Naive B cell (primary cell): ENCODE results near the gene RAD9A. TPM values are rescaled to one million over a fixed set of nuclear protein-coding genes. Genes with fewer than 3 reads are reported as not detected.
"Not testable (repeated sequence)": the region's sequence is repeated elsewhere in the genome, so short reads cannot be mapped to it uniquely, and the experiment has no call there.

ENCODE experiments used
- ATAC-seq, 2 donors: fragments of 150-1000 bp; cut with Tn5 transposase; 2 replicates each; pipeline ENCODE4 v1.10.0; 2021; ENCODE audit warnings: low read depth in 2 of 2, mild to moderate bottlenecking in 2 of 2, moderate library complexity in 2 of 2
- DNase-seq: peaks from one replicate; pipeline ENCODE4 v3.0.0; 2022
- H3K27ac Mint-ChIP-seq, 6 donors: one replicate each; pipeline ENCODE4 v1.8.0; 2020 to 2022; ENCODE audit warnings: mild to moderate bottlenecking in 6 of 6, mixed read lengths in 6 of 6, moderate library complexity in 5 of 6, inconsistent platforms in 2 of 6
- H3K27me3 Mint-ChIP-seq, 3 donors: one replicate each; pipeline ENCODE4 v1.8.0; 2021 to 2022; ENCODE audit warnings: mixed read lengths in 3 of 3, mild to moderate bottlenecking in 1 of 3
- H3K36me3 Mint-ChIP-seq, 2 donors: one replicate each; pipeline ENCODE4 v1.8.0; 2020 to 2022; ENCODE audit warnings: mixed read lengths in 2 of 2, inconsistent platforms in 1 of 2, mild to moderate bottlenecking in 1 of 2
- H3K4me1 Mint-ChIP-seq, 3 donors: one replicate each; pipeline ENCODE4 v1.8.0; 2020 to 2022; ENCODE audit warnings: mixed read lengths in 3 of 3, inconsistent platforms in 1 of 3, mild to moderate bottlenecking in 1 of 3, moderate library complexity in 1 of 3
- H3K4me3 Mint-ChIP-seq, 8 donors: one replicate each; pipeline ENCODE4 v1.8.0; 2020 to 2022; ENCODE audit warnings: mild to moderate bottlenecking in 8 of 8, mixed read lengths in 8 of 8, moderate library complexity in 8 of 8, inconsistent platforms in 2 of 8
- H3K9me3 Mint-ChIP-seq, 7 donors: one replicate each; pipeline ENCODE4 v1.8.0; 2020 to 2022; ENCODE audit warnings: mixed read lengths in 7 of 7, mild to moderate bottlenecking in 5 of 7, inconsistent platforms in 2 of 7, moderate library complexity in 1 of 7
- polyA plus RNA-seq, 6 donors: library from polyadenylated mRNA; unstranded; fragments of 300-500 nt; fragmentation: Illumina TruSeq; gene quantifications; one replicate each; pipeline ENCODE4 v1.2.3, GENCODE V29; 2021; ENCODE audit warnings: low read depth in 6 of 6

RAD9A gene
- polyA plus RNA-seq, 6 donors from 2014 or later: 6.7 to 17.5 (median 11.0) TPM

DNA sequence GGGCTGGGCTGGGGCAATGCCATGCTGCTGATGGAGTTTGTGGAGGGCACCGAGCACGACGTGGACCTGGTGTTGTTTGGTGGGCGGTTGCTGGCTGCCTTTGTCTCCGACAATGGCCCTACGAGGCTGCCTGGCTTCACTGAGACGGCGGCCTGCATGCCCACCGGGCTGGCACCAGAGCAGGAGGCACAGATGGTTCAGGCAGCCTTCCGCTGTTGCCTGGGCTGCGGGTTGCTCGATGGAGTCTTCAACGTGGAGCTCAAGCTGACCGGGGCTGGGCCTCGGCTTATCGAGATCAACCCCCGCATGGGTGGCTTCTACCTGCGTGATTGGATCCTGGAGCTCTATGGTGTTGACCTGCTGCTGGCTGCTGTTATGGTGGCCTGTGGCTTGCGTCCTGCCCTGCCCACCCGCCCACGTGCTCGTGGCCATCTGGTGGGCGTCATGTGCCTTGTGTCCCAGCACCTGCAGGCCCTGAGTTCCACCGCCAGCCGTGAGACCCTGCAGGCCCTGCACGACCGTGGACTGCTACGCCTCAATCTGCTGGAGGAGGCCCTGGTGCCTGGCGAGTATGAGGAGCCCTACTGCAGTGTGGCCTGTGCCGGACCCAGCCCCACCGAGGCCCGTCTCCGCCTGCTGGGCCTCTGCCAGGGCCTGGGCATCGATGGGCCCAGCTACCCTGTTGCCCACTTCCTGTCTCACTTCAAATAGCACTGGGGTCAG, 32.3 kb downstream of the RAD9A start:
- H3K36me3 Mint-ChIP-seq: no peaks in the 10 kb centered on the region
- DNase-seq (no peak), ATAC-seq (no peak)
- no peaks in the 10 kb centered on the region for H3K27me3 Mint-ChIP-seq
- H3K27ac Mint-ChIP-seq: no peak overlapping the region
- peak overlapping the region in 1 of 8 donors; percentile 59 for H3K4me3 Mint-ChIP-seq
- no peaks in the 10 kb centered on the region for H3K9me3 Mint-ChIP-seq
- H3K4me1 Mint-ChIP-seq: peaks cover 32 to 41% (median 40%) of the 10 kb centered on the region in 3 donors

DNA sequence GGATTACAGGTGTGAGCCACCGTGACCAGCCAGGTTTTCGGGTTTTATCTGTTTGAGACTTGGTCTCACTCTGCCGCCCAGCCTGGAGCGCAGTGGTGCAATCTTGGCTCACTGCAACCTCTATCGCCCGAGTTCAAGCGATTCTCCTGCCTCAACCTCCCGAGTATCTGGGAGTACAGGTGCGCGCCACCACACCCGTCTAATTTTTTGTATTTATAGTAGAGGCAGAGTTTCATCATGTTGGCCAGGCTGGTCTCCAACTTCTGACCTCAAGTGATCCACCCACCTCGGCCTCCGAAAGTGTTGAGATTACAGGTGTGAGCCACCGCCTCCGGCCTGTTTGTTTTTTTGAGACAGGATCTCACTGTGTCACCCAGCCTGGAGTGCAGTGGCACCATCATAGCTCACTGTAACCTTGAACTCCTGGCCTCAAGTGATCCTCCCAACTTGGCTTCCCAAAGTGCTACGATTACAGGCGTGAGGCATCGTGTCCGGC, 35.6 kb downstream of the RAD9A start:
- H3K36me3 Mint-ChIP-seq, H3K27me3 Mint-ChIP-seq, ATAC-seq, H3K9me3 Mint-ChIP-seq, DNase-seq: not testable (repeated sequence)
- Mint-ChIP-seq H3K4me3 (peak overlapping the region; percentile 86 to 99 (median 98)), H3K27ac (peak overlapping the region in 5 of 6 donors; percentile 21 to 98 (median 96)), H3K4me1 (peaks cover 22 to 47% (median 30%) of the 10 kb centered on the region in 3 donors)

DNA sequence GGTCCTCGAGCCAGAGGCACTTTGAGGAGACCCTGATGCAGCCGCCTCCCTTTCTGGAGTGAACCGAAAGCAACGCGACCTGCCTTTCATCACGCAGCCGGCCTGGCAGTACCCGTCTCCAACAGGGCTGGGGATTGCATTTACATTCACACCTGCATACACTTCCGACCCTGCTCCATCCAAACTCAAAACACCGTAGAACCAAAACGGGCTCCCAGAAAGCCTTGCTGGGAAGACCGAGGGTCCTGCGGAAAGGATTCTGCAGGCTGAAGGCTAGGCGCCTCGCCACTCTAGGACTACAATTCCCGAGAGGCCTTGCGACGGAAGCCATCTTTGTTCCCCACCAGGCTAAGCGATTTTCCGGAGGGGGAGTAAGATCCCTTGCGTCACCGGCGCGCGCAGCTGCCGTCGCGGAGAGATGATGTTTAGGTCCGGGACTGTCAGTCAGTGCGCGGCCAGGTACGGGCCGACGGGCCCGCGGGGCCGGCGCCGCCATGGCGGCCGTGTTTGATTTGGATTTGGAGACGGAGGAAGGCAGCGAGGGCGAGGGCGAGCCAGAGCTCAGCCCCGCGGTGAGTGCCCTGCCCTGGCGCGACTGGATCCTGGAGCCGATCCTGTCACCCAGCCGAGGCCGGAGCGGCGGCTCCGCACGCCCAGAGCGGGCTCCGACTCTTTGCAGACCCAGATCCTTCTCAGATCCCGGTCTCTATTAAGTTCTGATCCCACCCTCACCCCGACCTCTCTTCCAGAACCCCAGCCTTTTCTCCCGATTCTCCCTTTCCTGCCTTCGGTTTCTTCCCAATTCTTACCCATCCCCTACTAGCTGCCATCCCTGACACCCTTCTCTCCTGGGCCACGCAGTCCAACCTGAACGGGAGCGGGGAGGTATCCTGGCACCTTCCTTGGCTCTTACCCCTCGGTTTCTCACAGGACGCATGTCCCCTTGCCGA, 36.5 kb downstream of the RAD9A start, which contains the start of gene RPS6KB2:
Gene RPS6KB2 (plus strand): TSS at position 443 of the 950 bp plus-strand sequence. CDS start 52 bp downstream, at position 495.
- ATAC-seq (peak; percentile 92 to 95), DNase-seq (peak; percentile 99)
- Mint-ChIP-seq H3K27me3 (no peaks in the 10 kb centered on the region), H3K36me3 (peaks cover 0 to 7% of the 10 kb centered on the region in 2 donors), H3K4me1 (peaks cover 14 to 49% (median 31%) of the 10 kb centered on the region in 3 donors), H3K27ac (peak within 1 kb of the TSS; percentile 88 to 98 (median 97)), H3K4me3 (peak within 1 kb of the TSS; percentile 86 to 99 (median 98)), H3K9me3 (no peaks in the 10 kb centered on the region)

DNA sequence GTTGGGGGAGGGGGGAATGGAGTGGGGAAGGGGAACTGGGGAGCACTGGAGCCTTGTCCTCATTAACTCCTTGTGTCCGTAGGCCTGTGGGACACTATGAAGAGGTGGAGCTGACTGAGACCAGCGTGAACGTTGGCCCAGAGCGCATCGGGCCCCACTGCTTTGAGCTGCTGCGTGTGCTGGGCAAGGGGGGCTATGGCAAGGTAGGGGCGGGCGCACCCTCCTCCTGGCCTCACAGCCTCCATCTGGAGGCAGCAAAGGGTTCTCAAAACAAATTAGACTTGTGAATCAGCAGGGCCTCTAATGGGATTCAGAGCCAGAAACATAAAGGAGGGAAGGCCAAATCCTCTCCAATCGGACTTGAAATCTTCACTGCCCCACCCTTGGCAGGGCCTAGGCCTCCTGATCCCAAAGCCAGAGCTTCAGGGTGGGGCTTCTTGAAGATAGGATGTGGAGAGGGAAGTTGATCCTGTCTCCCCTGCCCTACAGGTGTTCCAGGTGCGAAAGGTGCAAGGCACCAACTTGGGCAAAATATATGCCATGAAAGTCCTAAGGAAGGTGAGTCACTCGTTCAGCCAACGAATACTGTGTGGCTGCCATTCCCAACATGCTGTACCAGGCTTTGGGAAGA, 37.4 kb downstream of the RAD9A start:
- H3K27me3 Mint-ChIP-seq: no peaks in the 10 kb centered on the region
- H3K9me3 Mint-ChIP-seq: no peaks in the 10 kb centered on the region
- H3K27ac Mint-ChIP-seq: peak overlapping the region in 3 of 6 donors; percentile 39 to 88 (median 72)
- ATAC-seq: no peak
- H3K4me3 Mint-ChIP-seq: peak overlapping the region; percentile 86 to 99 (median 98)
- H3K4me1 Mint-ChIP-seq: peaks cover 19 to 55% (median 39%) of the 10 kb centered on the region in 3 donors
- H3K36me3 Mint-ChIP-seq: peaks cover 0 to 7% of the 10 kb centered on the region in 2 donors
- DNase-seq: no peak

DNA sequence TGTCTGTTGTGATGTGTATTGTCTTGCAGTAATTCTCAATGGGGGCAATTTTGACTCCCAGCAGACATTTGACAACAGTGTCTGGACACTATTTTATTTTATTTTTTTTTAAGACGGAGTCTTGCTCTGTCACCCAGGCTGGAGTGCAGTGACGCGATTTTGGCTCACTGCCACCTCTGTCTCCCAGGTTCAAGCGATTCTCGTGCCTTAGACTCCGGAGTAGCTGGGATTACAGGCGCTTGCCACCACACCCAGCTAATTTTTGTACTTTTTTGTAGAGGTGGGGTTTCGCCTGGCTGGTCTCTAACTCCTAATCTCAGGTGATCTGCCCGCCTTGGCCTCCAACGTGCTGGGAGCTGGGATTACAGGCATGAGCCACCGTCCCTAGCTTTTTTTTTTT, 37.9 kb downstream of the RAD9A start:
- Mint-ChIP-seq H3K4me1 (peaks cover 15 to 56% (median 44%) of the 10 kb centered on the region in 3 donors), H3K36me3 (peaks cover 0 to 7% of the 10 kb centered on the region in 2 donors), H3K9me3 (no peaks in the 10 kb centered on the region), H3K27ac (peak overlapping the region in 1 of 6 donors; percentile 56), H3K27me3 (no peaks in the 10 kb centered on the region), H3K4me3 (peak overlapping the region; percentile 30 to 99 (median 96))
- no peak for ATAC-seq
- DNase-seq: no peak

DNA sequence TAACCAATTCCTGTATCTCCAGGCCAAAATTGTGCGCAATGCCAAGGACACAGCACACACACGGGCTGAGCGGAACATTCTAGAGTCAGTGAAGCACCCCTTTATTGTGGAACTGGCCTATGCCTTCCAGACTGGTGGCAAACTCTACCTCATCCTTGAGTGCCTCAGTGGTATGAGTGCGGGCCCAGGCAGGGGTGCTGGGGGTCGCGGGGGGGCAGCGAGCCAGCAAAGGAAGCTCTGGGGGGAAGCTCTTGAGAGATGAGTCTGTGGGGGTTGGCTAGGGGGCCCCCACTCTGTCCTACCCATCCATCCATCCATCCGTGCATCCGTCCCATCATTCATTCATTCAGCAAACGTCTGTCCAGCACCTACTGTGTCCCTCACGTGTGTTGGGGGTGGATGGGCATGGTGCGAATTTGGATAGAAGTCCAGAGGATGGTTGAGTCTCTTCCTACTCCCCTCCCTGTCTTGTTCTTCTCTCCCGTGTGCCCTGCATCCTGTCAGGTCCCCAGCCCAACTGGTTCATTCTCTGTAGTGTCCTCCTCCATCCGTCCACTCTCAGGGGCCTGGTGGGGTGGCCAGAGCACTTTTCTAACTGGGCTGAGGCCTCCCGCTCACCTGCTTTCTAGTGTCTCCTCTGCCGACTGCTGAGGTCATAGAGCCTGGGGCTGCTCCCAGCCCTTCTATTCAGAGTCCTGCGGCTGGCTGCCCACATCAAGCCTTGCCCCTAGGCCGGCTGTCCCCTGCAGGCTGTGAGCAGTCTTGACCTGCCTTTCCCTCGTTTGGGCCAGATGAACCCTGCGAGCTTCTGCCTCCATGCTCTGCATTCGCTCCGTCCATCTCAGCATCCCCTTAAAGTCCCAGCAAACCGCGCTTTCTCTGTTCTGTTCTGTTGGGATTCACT, 39.8 kb downstream of the RAD9A start:
- Mint-ChIP-seq H3K27ac (peak overlapping the region in 5 of 6 donors; percentile 45 to 90 (median 83)), H3K27me3 (no peaks in the 10 kb centered on the region), H3K4me1 (peaks cover 24 to 58% (median 58%) of the 10 kb centered on the region in 3 donors), H3K4me3 (peak overlapping the region in 6 of 8 donors; percentile 23 to 94 (median 68)), H3K9me3 (no peaks in the 10 kb centered on the region), H3K36me3 (peaks cover 7 to 12% of the 10 kb centered on the region in 2 donors)
- DNase-seq: no peak
- ATAC-seq: no peak

DNA sequence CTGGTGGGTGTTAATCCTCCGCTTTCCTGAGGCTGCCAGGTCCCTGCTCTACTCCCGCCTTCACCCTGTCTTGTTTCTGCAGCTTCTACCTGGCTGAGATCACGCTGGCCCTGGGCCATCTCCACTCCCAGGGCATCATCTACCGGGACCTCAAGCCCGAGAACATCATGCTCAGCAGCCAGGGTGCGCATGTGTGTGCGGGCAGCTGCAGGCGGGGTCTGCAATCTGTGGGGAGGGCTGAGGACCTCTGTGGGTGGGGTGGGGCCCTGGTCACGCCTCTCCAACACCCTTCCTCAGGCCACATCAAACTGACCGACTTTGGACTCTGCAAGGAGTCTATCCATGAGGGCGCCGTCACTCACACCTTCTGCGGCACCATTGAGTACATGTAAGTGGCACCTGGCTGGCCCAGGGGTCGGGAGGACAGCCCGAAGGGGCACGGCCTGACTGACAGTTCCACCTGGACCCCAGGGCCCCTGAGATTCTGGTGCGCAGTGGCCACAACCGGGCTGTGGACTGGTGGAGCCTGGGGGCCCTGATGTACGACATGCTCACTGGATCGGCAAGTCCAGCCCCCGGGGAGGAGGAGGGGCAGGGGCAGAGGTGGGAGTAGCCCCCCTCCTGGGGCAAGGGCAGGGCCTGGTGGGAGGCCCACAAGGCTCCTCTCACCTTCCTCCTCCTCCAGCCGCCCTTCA, 41.0 kb downstream of the RAD9A start:
- DNase-seq: no peak
- Mint-ChIP-seq H3K9me3 (no peaks in the 10 kb centered on the region), H3K27ac (peak overlapping the region in 3 of 6 donors; percentile 59 to 87 (median 79)), H3K4me3 (peak overlapping the region in 3 of 8 donors; percentile 35 to 94 (median 63)), H3K36me3 (peaks cover 7 to 16% of the 10 kb centered on the region in 2 donors), H3K27me3 (no peaks in the 10 kb centered on the region), H3K4me1 (peaks cover 28 to 60% (median 58%) of the 10 kb centered on the region in 3 donors)
- no peak for ATAC-seq

DNA sequence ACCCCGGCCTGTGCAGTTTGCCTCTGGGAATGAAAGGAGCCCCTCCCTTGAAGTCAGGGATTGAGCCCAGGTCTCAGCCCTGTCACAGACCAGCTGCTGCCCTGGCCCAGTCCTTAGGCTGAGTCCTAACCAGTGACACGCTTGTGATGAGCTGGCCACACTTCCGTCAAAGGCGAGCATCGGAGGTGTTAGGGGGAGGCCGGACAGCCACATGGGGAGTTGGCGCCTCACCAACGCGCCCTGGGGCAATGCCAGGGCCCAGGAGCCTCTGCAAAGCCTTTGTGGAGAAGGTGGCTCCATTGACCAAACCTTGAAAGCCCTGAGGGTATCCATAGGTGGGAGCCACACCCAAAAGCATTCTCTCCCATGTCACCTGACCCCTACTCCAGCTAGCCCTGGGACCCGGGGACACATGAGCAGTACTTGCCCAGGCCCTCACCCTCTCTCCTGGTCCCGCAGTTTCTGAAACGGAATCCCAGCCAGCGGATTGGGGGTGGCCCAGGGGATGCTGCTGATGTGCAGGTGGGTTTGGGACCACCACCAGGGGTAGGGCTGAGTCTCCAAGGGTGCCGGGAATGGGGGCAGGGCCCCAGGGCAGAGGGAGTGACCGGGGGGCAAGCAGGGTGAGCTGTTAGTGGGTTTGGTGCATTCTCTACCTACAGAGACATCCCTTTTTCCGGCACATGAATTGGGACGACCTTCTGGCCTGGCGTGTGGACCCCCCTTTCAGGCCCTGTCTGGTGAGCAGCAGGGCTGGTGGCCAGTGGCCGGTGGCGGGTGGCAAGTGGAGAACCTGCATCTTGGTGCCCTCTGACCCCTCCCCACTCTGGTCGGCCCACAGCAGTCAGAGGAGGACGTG, 42.0 kb downstream of the RAD9A start:
- DNase-seq: no peak
- no peaks in the 10 kb centered on the region for H3K27me3 Mint-ChIP-seq
- ATAC-seq: no peak
- H3K36me3 Mint-ChIP-seq: peaks cover 7 to 16% of the 10 kb centered on the region in 2 donors
- peak overlapping the region; percentile 47 to 96 (median 64) for H3K4me3 Mint-ChIP-seq
- peaks cover 31 to 64% (median 56%) of the 10 kb centered on the region in 3 donors for H3K4me1 Mint-ChIP-seq
- H3K27ac Mint-ChIP-seq: peak overlapping the region in 4 of 6 donors; percentile 32 to 76 (median 54)
- H3K9me3 Mint-ChIP-seq: no peaks in the 10 kb centered on the region

DNA sequence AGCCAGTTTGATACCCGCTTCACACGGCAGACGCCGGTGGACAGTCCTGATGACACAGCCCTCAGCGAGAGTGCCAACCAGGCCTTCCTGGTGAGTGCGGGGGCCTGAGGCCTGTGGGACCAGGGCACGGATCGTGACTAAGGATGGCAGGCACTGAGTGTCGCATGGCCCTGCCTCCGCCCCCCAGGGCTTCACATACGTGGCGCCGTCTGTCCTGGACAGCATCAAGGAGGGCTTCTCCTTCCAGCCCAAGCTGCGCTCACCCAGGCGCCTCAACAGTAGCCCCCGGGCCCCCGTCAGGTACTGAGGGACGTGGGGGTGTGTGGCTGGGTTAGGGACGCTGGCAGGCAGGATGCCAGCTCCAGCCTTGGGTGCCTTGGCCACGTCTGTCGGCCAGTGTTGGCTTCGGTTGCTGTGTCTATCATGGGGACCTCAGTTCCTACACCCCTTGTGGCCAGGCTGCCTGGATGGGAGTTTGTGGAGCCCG, 42.7 kb downstream of the RAD9A start:
- ATAC-seq (no peak), DNase-seq (no peak)
- Mint-ChIP-seq H3K36me3 (peaks cover 7 to 16% of the 10 kb centered on the region in 2 donors), H3K4me1 (peaks cover 38 to 71% (median 58%) of the 10 kb centered on the region in 3 donors), H3K9me3 (no peaks in the 10 kb centered on the region), H3K4me3 (peak overlapping the region; percentile 29 to 98 (median 76)), H3K27ac (peak overlapping the region in 2 of 6 donors; percentile 59 to 89), H3K27me3 (no peaks in the 10 kb centered on the region)

DNA sequence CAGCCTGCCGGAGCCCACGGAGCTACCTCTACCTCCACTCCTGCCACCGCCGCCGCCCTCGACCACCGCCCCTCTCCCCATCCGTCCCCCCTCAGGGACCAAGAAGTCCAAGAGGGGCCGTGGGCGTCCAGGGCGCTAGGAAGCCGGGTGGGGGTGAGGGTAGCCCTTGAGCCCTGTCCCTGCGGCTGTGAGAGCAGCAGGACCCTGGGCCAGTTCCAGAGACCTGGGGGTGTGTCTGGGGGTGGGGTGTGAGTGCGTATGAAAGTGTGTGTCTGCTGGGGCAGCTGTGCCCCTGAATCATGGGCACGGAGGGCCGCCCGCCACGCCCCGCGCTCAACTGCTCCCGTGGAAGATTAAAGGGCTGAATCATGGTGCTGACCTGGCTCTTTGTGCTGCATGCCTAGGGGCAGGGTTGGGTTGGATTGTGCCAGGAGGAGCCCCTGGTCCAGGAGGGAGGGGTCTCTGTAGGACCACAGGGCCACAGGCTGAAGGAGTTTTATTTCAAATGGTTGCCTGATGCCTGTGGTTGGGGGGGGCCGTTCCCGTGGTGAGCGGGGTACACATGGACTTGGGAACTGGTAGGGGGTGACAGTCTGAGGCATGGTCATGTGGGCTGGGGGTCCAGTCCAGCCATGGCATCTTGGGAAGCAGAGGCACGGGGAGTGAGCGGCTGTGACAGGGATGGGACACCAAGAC, 43.4 kb downstream of the RAD9A start:
- H3K27ac Mint-ChIP-seq: peak overlapping the region in 3 of 6 donors; percentile 53 to 93 (median 90)
- peaks cover 7 to 16% of the 10 kb centered on the region in 2 donors for H3K36me3 Mint-ChIP-seq
- no peaks in the 10 kb centered on the region for H3K9me3 Mint-ChIP-seq
- ATAC-seq: no peak
- no peak for DNase-seq
- H3K27me3 Mint-ChIP-seq: no peaks in the 10 kb centered on the region
- H3K4me1 Mint-ChIP-seq: peaks cover 44 to 78% (median 63%) of the 10 kb centered on the region in 3 donors
- H3K4me3 Mint-ChIP-seq: peak overlapping the region; percentile 75 to 98 (median 95)
